IMR-90 (cell line): Measurements from ENCODE around the gene FOXO3. TPM values are rescaled to one million over a fixed set of nuclear protein-coding genes. Genes with fewer than 3 reads are reported as not detected.

Experiments used
- ATAC-seq: fragments of 200-7000 bp; cut with Tn5 transposase; 2 replicates; pipeline ENCODE4 v1.9.1; 2020; ENCODE audit warnings: low read depth, mild to moderate bottlenecking, moderate library complexity
- BruUV-seq: library from RNA; stranded (reverse); fragments of 400-500 nt; replicated peaks from 2 replicates; lab custom pipeline; 2021; lab: Mats Ljungman, UMichigan
- CTCF ChIA-PET: fragments of 300-600 bp; formaldehyde crosslinking; extraction: SDS; loops from one replicate; lab custom pipeline; 2021; ENCODE audit warnings: antibody characterized with exemption; lab: Yijun Ruan, JAX
- POLR2A ChIA-PET: fragments of 300-600 bp; sonication (Branson Sonifier 250); formaldehyde crosslinking; loops from one replicate; lab custom pipeline; 2022; ENCODE audit warnings: antibody characterized with exemption; ENCODE audit not compliant: unreplicated experiment; lab: Charles Lee
- DNase-seq: peaks from one replicate; pipeline ENCODE4 v3.0.0; 2013
- H2AFZ ChIP-seq: replicated peaks from 2 replicates; pipeline ENCODE3; 2013; ENCODE audit warnings: low read length, mild to moderate bottlenecking; ENCODE audit not compliant: poor library complexity
- H2AK5ac ChIP-seq: 2 replicates; pipeline ENCODE4 v1.6.1; 2013; ENCODE audit warnings: low read depth, low read length, inconsistent platforms
- H2AK9ac ChIP-seq: replicated peaks from 2 replicates; pipeline ENCODE3; 2013; ENCODE audit warnings: mild to moderate bottlenecking, low read depth, low read length, moderate library complexity; ENCODE audit not compliant: poor library complexity
- H2BK120ac ChIP-seq: 2 replicates; pipeline ENCODE4 v1.6.1; 2013; ENCODE audit warnings: low read depth, low read length, inconsistent platforms
- H2BK15ac ChIP-seq: 3 replicates; pipeline ENCODE4 v1.6.1; 2013; ENCODE audit warnings: low read depth, low read length, inconsistent platforms
- H2BK20ac ChIP-seq: 2 replicates; pipeline ENCODE4 v1.6.1; 2013; ENCODE audit warnings: low read depth, mild to moderate bottlenecking, inconsistent platforms, low read length, moderate library complexity
- H2BK5ac ChIP-seq: 2 replicates; pipeline ENCODE4 v1.6.1; 2013; ENCODE audit warnings: mild to moderate bottlenecking, low read depth, low read length, inconsistent platforms; ENCODE audit not compliant: poor library complexity, severe bottlenecking
- H3K14ac ChIP-seq: replicated peaks from 2 replicates; pipeline ENCODE4 v1.6.1; 2013; ENCODE audit warnings: low read depth, low read length, inconsistent platforms
- H3K18ac ChIP-seq: 2 replicates; pipeline ENCODE4 v1.6.1; 2013; ENCODE audit warnings: low read depth, low read length, control low read depth
- H3K23ac ChIP-seq: 2 replicates; pipeline ENCODE4 v1.6.1; 2013; ENCODE audit warnings: low read depth, low read length, inconsistent platforms
- H3K27ac ChIP-seq: 2 replicates; pipeline ENCODE4 v1.5.1; 2013; ENCODE audit warnings: mild to moderate bottlenecking, control low read depth, low read length; ENCODE audit not compliant: insufficient read depth
- H3K27me3 ChIP-seq: 2 replicates; pipeline ENCODE4 v1.6.1; 2013; ENCODE audit warnings: low read length; ENCODE audit not compliant: control insufficient read depth, insufficient read depth
- H3K36me3 ChIP-seq: 2 replicates; pipeline ENCODE4 v1.6.1; 2013; ENCODE audit warnings: low read length, mixed read lengths; ENCODE audit not compliant: control insufficient read depth, insufficient read depth
- H3K4ac ChIP-seq: 2 replicates; pipeline ENCODE4 v1.6.1; 2013; ENCODE audit warnings: low read depth, low read length, inconsistent platforms
- H3K4me1 ChIP-seq: 2 replicates; pipeline ENCODE4 v1.6.1; 2013; ENCODE audit warnings: low read length, mixed read lengths; ENCODE audit not compliant: control insufficient read depth, insufficient read depth
- H3K4me2 ChIP-seq: 2 replicates; pipeline ENCODE4 v1.6.1; 2013; ENCODE audit warnings: low read depth, mild to moderate bottlenecking, control low read depth, low read length, moderate library complexity
- H3K4me3 ChIP-seq: 2 replicates; pipeline ENCODE4 v1.5.1; 2013; ENCODE audit warnings: low read depth, mild to moderate bottlenecking, control low read depth, low read length, moderate library complexity; ENCODE audit not compliant: insufficient read depth
- H3K56ac ChIP-seq: 2 replicates; pipeline ENCODE4 v1.6.1; 2013; ENCODE audit warnings: low read length, inconsistent platforms; ENCODE audit not compliant: insufficient read depth; ENCODE audit errors: extremely low read depth
- H3K79me1 ChIP-seq, 2 experiments: 2 replicates each; pipeline ENCODE4 v1.6.1; 2013; ENCODE audit warnings: low read length in 2 of 2, inconsistent platforms in 1 of 2, low read depth in 1 of 2
- H3K9ac ChIP-seq: 2 replicates; pipeline ENCODE4 v1.6.1; 2013; ENCODE audit warnings: low read depth, low read length, control low read depth
- H3K9me1 ChIP-seq: 2 replicates; pipeline ENCODE4 v1.6.1; 2013; ENCODE audit warnings: low read length, inconsistent platforms; ENCODE audit not compliant: insufficient read depth
- H3K9me3 ChIP-seq: 2 replicates; pipeline ENCODE4 v1.6.1; 2013; ENCODE audit warnings: low read length; ENCODE audit not compliant: control insufficient read depth, insufficient read depth
- H4K20me1 ChIP-seq: 2 replicates; pipeline ENCODE4 v1.6.1; 2013; ENCODE audit warnings: low read length, inconsistent platforms; ENCODE audit not compliant: insufficient read depth
- H4K5ac ChIP-seq: 2 replicates; pipeline ENCODE4 v1.6.1; 2013; ENCODE audit warnings: mild to moderate bottlenecking, low read depth, low read length, control low read depth
- H4K8ac ChIP-seq, 2 experiments: 2 replicates each; pipeline ENCODE4 v1.6.1; 2013; ENCODE audit warnings: low read depth in 2 of 2, low read length in 2 of 2, control low read depth in 1 of 2, inconsistent platforms in 1 of 2
- H4K91ac ChIP-seq: 2 replicates; pipeline ENCODE4 v1.6.1; 2013; ENCODE audit warnings: low read depth, low read length, inconsistent platforms; ENCODE audit not compliant: insufficient read depth
- BHLHE40 ChIP-seq: fragments of 150-350 bp; IDR thresholded peaks from 2 replicates; pipeline ENCODE4 v1.6.1; 2016; ENCODE audit warnings: mild to moderate bottlenecking, low read depth, low read length
- CTCF ChIP-seq: conservative IDR thresholded peaks from 2 replicates; pipeline ENCODE4 v1.5.1; 2012; ENCODE audit warnings: mild to moderate bottlenecking, low read depth, low read length, improper control_type of control experiment
- ELK1 ChIP-seq: fragments of 150-350 bp; IDR thresholded peaks from 2 replicates; pipeline ENCODE4 v1.6.1; 2016; ENCODE audit warnings: low read depth, mild to moderate bottlenecking, low read length, moderate library complexity, borderline replicate concordance
- FOS ChIP-seq: fragments of 150-350 bp; IDR thresholded peaks from 2 replicates; pipeline ENCODE4 v1.6.1; 2016; ENCODE audit warnings: low read depth, low read length
- MAFK ChIP-seq: IDR thresholded peaks from 2 replicates; pipeline ENCODE4 v1.6.1; 2012; ENCODE audit warnings: low read depth, low read length, improper control_type of control experiment
- MXI1 ChIP-seq: IDR thresholded peaks from 2 replicates; pipeline ENCODE4 v1.6.1; 2012; ENCODE audit warnings: low read depth, mild to moderate bottlenecking, low read length, moderate library complexity, borderline replicate concordance
- NFE2L2 ChIP-seq: fragments of 150-350 bp; IDR thresholded peaks from 2 replicates; pipeline ENCODE4 v1.6.1; 2016; ENCODE audit warnings: low read depth, mild to moderate bottlenecking, low read length
- POLR2A ChIP-seq: IDR thresholded peaks from 2 replicates; pipeline ENCODE4 v1.6.1; 2012; ENCODE audit warnings: mild to moderate bottlenecking, low read depth, low read length
- RAD21 ChIP-seq: IDR thresholded peaks from 2 replicates; pipeline ENCODE4 v1.6.1; 2012; ENCODE audit warnings: low read length, improper control_type of control experiment
- RCOR1 ChIP-seq: IDR thresholded peaks from 2 replicates; pipeline ENCODE4 v1.6.1; 2012; ENCODE audit warnings: mild to moderate bottlenecking, low read length, improper control_type of control experiment; ENCODE audit not compliant: insufficient replicate concordance
- SMC3 ChIP-seq: fragments of 150-350 bp; IDR thresholded peaks from 2 replicates; pipeline ENCODE4 v1.6.1; 2016; ENCODE audit warnings: low read depth, mild to moderate bottlenecking, antibody characterized with exemption, low read length, moderate library complexity
- WGBS, 2 experiments: methylation state at CpG; one replicate each; pipeline versions ENCODE4 v1.1.5 to v1.1.7; 2013; ENCODE audit warnings: missing lambda C conversion rate in 2 of 2; ENCODE audit not compliant: insufficient read length in 1 of 2; ENCODE audit errors: extremely low coverage in 2 of 2; 5-methylcytosine and 5-hydroxymethylcytosine counted together
- dilution Hi-C: fragments of 300-500 bp; cut with HindIII; formaldehyde crosslinking; loops from one replicate; pipeline ENCODE4 v1.14.3; 2018; ENCODE audit warnings: low sequenced_read_pairs; ENCODE audit not compliant: unreplicated experiment
- in situ Hi-C: fragments of 300-500 bp; cut with MboI; formaldehyde crosslinking; loops from 3 replicates; pipeline ENCODE4 v1.14.3; 2019; ENCODE audit warnings: low sequenced_read_pairs, inconsistent platforms, mixed read lengths
- intact Hi-C: fragments of 100-400 bp; cut with micrococcal nuclease; formaldehyde crosslinking; loops from 2 replicates; pipeline ENCODE4 v1.10.0; 2022
- polyA plus RNA-seq, 3 experiments: library from polyadenylated mRNA; depleted of rRNA; stranded (reverse); fragments of >200 nt; gene quantifications; 2 replicates each; pipeline ENCODE4 v1.2.3, GENCODE V29; 2012; ENCODE audit warnings: low replicate concordance in 1 of 3
- total RNA-seq: library from RNA; depleted of rRNA; stranded (reverse); fragments of >200 nt; gene quantifications from 2 replicates; pipeline ENCODE4 v1.2.3, GENCODE V29; 2012

The FOXO3 gene
- total and polyA plus RNA-seq, 2 of the 4 experiments (the other 2 are of a cell fraction), result 17.5 to 38.7 TPM

- intact Hi-C loops (no loop called here), dilution Hi-C loops (no loop called here), in situ Hi-C loops (no loop called here)
- H4K20me1 ChIP-seq, result no peaks in the 10 kb centered on the region
- H2BK5ac ChIP-seq, result no peak overlapping the region
- H3K79me1 ChIP-seq, result no peaks in the 10 kb centered on the region
- no peak overlapping the region for H3K14ac ChIP-seq
- peaks cover 8% of the 10 kb centered on the region for H3K4me1 ChIP-seq
- H3K9ac ChIP-seq, result no peak overlapping the region
- H3K9me3 ChIP-seq, result no peaks in the 10 kb centered on the region; the same call in 1 of the 2 replicates
- H3K27me3 ChIP-seq, result no peaks in the 10 kb centered on the region
- no peak overlapping the region for H4K91ac ChIP-seq
- no peak overlapping the region for H3K23ac ChIP-seq
- no peak overlapping the region for H3K18ac ChIP-seq
- no peak overlapping the region for H3K4me3 ChIP-seq
- no peak overlapping the region for H2BK15ac ChIP-seq
- no peak overlapping the region for H4K8ac ChIP-seq
- no peak for TF ChIP-seq RAD21
- no peak for TF ChIP-seq FOS
- no peak for TF ChIP-seq CTCF
- no peak for TF ChIP-seq POLR2A
- TF ChIP-seq MAFK, result no peak
- TF ChIP-seq ELK1, result no peak
- no peak for TF ChIP-seq SMC3
- TF ChIP-seq MXI1, result no peak
- no peak for TF ChIP-seq BHLHE40
- no peak for TF ChIP-seq NFE2L2
- TF ChIP-seq RCOR1, result no peak
- no peak overlapping the region for H2AFZ ChIP-seq
- ChIA-PET CTCF (no interaction called here), POLR2A (no interaction called here)
- H2AK5ac ChIP-seq, result no peak overlapping the region
- no peak overlapping the region for H2BK20ac ChIP-seq
- no peak overlapping the region for H2BK120ac ChIP-seq
- ATAC-seq (no peak), DNase-seq (no peak)
- H4K5ac ChIP-seq, result no peak overlapping the region
- no peak overlapping the region for H3K4me2 ChIP-seq
- no peak overlapping the region for H2AK9ac ChIP-seq
- peaks cover 15% of the 10 kb centered on the region; the same call in 1 of the 2 replicates for H3K9me1 ChIP-seq
- H3K56ac ChIP-seq, result no peak overlapping the region
- no TSS peak for BruUV-seq
- H3K4ac ChIP-seq, result no peak overlapping the region
- no peak overlapping the region for H3K27ac ChIP-seq
- H3K36me3 ChIP-seq, result no peaks in the 10 kb centered on the region
- 33% methylated on average over 1 of the region's 5 CpGs; no CpG with 5 or more reads in 1 of the 2 experiments for WGBS, 2 experiments
These were observed 151.1 kb downstream of the FOXO3 start for GRCh38 chr6:108711826-108712225.
